HG03354 (cell line): ENCODE data around the gene ATP5F1D.

Experiments
- ATAC-seq: cut with Tn5 transposase; IDR thresholded peaks from one replicate; pipeline ENCODE4 v1.9.1; 2021; ENCODE audit warnings: mild to moderate bottlenecking; ENCODE audit not compliant: unreplicated experiment, poor library complexity, severe bottlenecking

Gene ATP5F1D

GRCh38 chr19:1288833-1289685 lies 47.5 kb downstream of the ATP5F1D start:
- ATAC-seq: no peak

- no peak for ATAC-seq
Observed at GRCh38 chr19:1289686-1290025, 48.1 kb downstream of the ATP5F1D start.

GRCh38 chr19:1290196-1290702 lies 48.7 kb downstream of the ATP5F1D start:
- no peak for ATAC-seq

- no peak for ATAC-seq
Observed at GRCh38 chr19:1290703-1291651, 49.4 kb downstream of the ATP5F1D start.

- no peak for ATAC-seq
Observed at GRCh38 chr19:1291761-1292418, 50.3 kb downstream of the ATP5F1D start.

GRCh38 chr19:1292419-1293151 lies 51.0 kb downstream of the ATP5F1D start:
- no peak for ATAC-seq

GRCh38 chr19:1293782-1294604 lies 52.4 kb downstream of the ATP5F1D start:
- no peak for ATAC-seq
